Activated CD8-positive, alpha-beta T cell treated with anti-CD3 and anti-CD28 coated beads for 36 hours (primary cell): ENCODE data around the gene DAAM1. TPM values are rescaled to one million over a fixed set of nuclear protein-coding genes. Genes with fewer than 3 reads are reported as not detected.

Experiments used
- ATAC-seq: fragments of 200-7000 bp; cut with Tn5 transposase; one replicate; pipeline ENCODE4 v1.10.0; 2021; ENCODE audit warnings: mild to moderate bottlenecking, moderate library complexity
- CTCF ChIA-PET: fragments of 350-600 bp; sonication (Branson Sonifier 250); formaldehyde crosslinking; loops from one replicate; lab custom pipeline; 2021; ENCODE audit warnings: antibody characterized with exemption; lab: Charles Lee
- POLR2A ChIA-PET: fragments of 350-600 bp; sonication (Branson Sonifier 250); formaldehyde crosslinking; loops from one replicate; lab custom pipeline; 2021; ENCODE audit warnings: antibody characterized with exemption; lab: Charles Lee
- DNase-seq: peaks from one replicate; pipeline ENCODE4 v3.0.0-alpha.2; 2020
- H3K27ac Mint-ChIP-seq: one replicate; pipeline ENCODE4 v1.8.0; 2021; ENCODE audit warnings: mild to moderate bottlenecking, mixed read lengths
- H3K27me3 Mint-ChIP-seq: one replicate; pipeline ENCODE4 v1.8.0; 2021; ENCODE audit warnings: mixed read lengths
- H3K36me3 Mint-ChIP-seq: one replicate; pipeline ENCODE4 v1.8.0; 2021; ENCODE audit warnings: low read depth, mixed read lengths
- H3K4me1 Mint-ChIP-seq: one replicate; pipeline ENCODE4 v1.8.0; 2021; ENCODE audit warnings: low read depth, mixed read lengths
- H3K4me3 Mint-ChIP-seq: one replicate; pipeline ENCODE4 v1.8.0; 2021; ENCODE audit warnings: mild to moderate bottlenecking, moderate library complexity, mixed read lengths
- H3K9me3 Mint-ChIP-seq: one replicate; pipeline ENCODE4 v1.8.0; 2021; ENCODE audit warnings: mixed read lengths
- CTCF ChIP-seq: fragments of 200-600 bp; IDR thresholded peaks from one replicate; pipeline ENCODE4 v1.8.0; 2022; ENCODE audit warnings: antibody characterized with exemption, mild to moderate bottlenecking
- intact Hi-C: fragments of 100-400 bp; cut with micrococcal nuclease; formaldehyde crosslinking; loops from one replicate; pipeline ENCODE4 v1.10.0; 2022
- total RNA-seq, 2 experiments: library from RNA; stranded (reverse); gene quantifications; one replicate each; pipeline ENCODE4 v1.2.3, GENCODE V29; 2021

The DAAM1 gene
- total RNA-seq, 2 experiments from 2014 or later, result 7.2 to 9.9 TPM

GRCh38 chr14:59204305-59204704 lies 15.8 kb downstream of the DAAM1 start:
- Mint-ChIP-seq H3K36me3 (no peaks in the 10 kb centered on the region), H3K9me3 (no peaks in the 10 kb centered on the region), H3K4me1 (peaks cover 10% of the 10 kb centered on the region), H3K27ac (no peak overlapping the region), H3K27me3 (no peaks in the 10 kb centered on the region), H3K4me3 (no peak overlapping the region)
- ChIA-PET CTCF (no interaction called here), POLR2A (interaction anchor here (0.9 to 1.1 kb wide), 2 partner anchors 9 to 64 kb away, joined by 3 read pairs; no protein-coding TSS in a partner anchor)
- TF ChIP-seq CTCF, result no peak
- DNase-seq (no peak), ATAC-seq (no peak)
- intact Hi-C loops, result no loop called here

- intact Hi-C loops, result no loop called here
- CTCF ChIA-PET, result no interaction called here
- Mint-ChIP-seq H3K36me3 (no peaks in the 10 kb centered on the region), H3K4me3 (no peak overlapping the region), H3K27ac (no peak overlapping the region), H3K9me3 (no peaks in the 10 kb centered on the region), H3K4me1 (peaks cover 13% of the 10 kb centered on the region), H3K27me3 (no peaks in the 10 kb centered on the region)
- POLR2A ChIA-PET, result no interaction called here
- ATAC-seq, result no peak
- DNase-seq, result no peak
- TF ChIP-seq CTCF, result no peak
Observed at GRCh38 chr14:59206892-59207291, 18.4 kb downstream of the DAAM1 start.

DNA sequence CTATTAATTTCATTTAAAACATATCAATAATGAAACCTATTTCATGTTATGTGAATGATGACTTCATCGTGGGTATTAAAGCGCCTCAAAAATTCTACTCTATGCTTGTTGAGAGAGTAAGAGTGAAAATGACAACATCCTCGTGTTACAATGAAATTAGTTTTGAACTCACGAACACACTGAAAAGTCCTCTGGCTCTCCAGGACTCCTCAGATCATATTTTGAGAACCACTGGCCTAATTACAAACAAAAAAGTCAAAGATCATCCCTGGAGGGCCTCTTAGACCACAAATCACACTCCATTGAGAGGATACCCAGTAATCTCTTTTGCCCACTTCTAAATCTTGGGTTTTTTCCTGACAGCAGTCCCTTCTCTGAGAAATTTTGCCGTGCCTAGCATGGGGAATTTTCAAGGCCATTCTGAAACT lies 19.1 kb downstream of the DAAM1 start:
- Mint-ChIP-seq H3K4me1 (peaks cover 8% of the 10 kb centered on the region), H3K9me3 (no peaks in the 10 kb centered on the region), H3K27me3 (no peaks in the 10 kb centered on the region), H3K36me3 (no peaks in the 10 kb centered on the region), H3K4me3 (no peak overlapping the region), H3K27ac (no peak overlapping the region)
- intact Hi-C loops, result no loop called here
- POLR2A ChIA-PET, result no interaction called here
- CTCF ChIA-PET, result no interaction called here
- TF ChIP-seq CTCF, result no peak
- no peak for ATAC-seq
- no peak for DNase-seq

DNA sequence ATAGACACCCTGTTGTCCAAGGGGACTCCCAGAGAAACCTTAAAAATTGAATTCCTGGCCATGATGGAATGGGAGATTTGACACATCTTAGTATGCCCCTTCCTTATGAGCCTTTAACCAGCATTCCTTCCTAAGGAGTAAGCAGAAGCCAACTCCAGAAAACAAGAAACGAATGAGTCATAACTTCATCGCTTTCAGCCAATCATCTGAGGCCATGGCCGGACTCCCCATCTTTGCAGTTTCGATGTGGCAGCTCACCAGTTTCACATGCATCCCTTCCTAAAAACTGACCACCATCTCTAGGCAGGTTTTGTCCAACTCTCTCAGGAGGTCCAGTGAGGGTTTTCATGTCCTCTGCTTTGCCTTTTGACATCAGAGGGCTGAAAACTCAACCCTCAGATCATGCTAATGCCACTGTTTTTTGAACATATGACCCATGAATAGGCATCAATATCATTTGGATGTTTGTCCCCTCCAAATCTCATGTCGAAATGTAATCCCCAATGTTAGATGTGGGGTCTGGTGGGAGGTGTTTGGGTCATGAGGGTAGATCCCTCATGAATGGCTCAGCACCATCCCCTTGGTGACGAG lies 19.9 kb downstream of the DAAM1 start:
- DNase-seq, result no peak
- ATAC-seq, result no peak
- H3K27me3 Mint-ChIP-seq, result no peaks in the 10 kb centered on the region
- no peak for TF ChIP-seq CTCF
- H3K27ac Mint-ChIP-seq, result no peak overlapping the region
- ChIA-PET CTCF (no interaction called here), POLR2A (no interaction called here)
- H3K4me3 Mint-ChIP-seq, result no peak overlapping the region
- intact Hi-C loops, result no loop called here
- H3K4me1 Mint-ChIP-seq, result peaks cover 7% of the 10 kb centered on the region
- H3K36me3 Mint-ChIP-seq, result no peaks in the 10 kb centered on the region
- no peaks in the 10 kb centered on the region for H3K9me3 Mint-ChIP-seq

DNA sequence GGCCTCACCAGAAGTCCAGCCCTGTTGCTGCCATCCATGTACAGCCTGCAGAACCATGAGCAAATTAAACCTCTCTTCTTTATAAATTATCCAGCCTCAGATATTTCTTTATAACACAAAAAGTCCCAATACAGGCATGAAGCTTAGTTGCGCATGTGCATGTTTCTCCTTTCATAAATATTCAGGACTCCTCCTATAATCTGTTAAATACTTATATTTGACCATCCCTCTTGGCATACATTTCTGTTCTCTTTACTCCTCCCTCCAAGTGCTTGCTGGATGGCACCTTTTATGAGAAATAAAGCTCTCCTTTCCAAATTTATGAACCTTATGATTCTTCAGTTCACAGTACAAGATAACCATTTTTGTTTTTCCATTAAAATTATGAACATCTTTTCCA lies 20.5 kb downstream of the DAAM1 start:
- Mint-ChIP-seq H3K4me1 (peaks cover 7% of the 10 kb centered on the region), H3K9me3 (no peaks in the 10 kb centered on the region), H3K36me3 (no peaks in the 10 kb centered on the region), H3K27me3 (no peaks in the 10 kb centered on the region), H3K4me3 (no peak overlapping the region), H3K27ac (no peak overlapping the region)
- intact Hi-C loops, result no loop called here
- POLR2A ChIA-PET, result interaction anchor here (0.7 kb wide), 1 partner anchor 316 kb away, joined by 3 read pairs; no protein-coding TSS in a partner anchor
- ATAC-seq (no peak), DNase-seq (no peak)
- CTCF ChIA-PET, result no interaction called here
- no peak for TF ChIP-seq CTCF
